Stromal cell of bone marrow (primary cell): ENCODE data around the gene RPS27L.
A peak's percentile ranks its signal among the peaks of the same experiment; 100 is the strongest.
"Not testable (repeated sequence)": the region's sequence is repeated elsewhere in the genome, so short reads cannot be mapped to it uniquely, and the experiment has no call there.

Experiments
- DNase-seq: peaks from one replicate; pipeline ENCODE4 v3.0.0-alpha.2; 2012; ENCODE audit warnings: low read depth

Gene RPS27L

GRCh38 chr15:63136742-63137141 lies 20.5 kb downstream of the RPS27L start:
- no peak for DNase-seq

- DNase-seq: peak; percentile 85
These were observed 21.5 kb downstream of the RPS27L start for GRCh38 chr15:63135804-63136203.

- DNase-seq: peak; percentile 41
These were observed 22.0 kb downstream of the RPS27L start for GRCh38 chr15:63135281-63135680.

GRCh38 chr15:63134245-63134985 lies 22.9 kb downstream of the RPS27L start:
- DNase-seq: no peak

GRCh38 chr15:63133786-63134185 lies 23.5 kb downstream of the RPS27L start:
- DNase-seq: no peak

GRCh38 chr15:63126726-63127125 lies 30.6 kb downstream of the RPS27L start:
- no peak for DNase-seq

- no peak for DNase-seq
These were observed 32.8 kb downstream of the RPS27L start for GRCh38 chr15:63124506-63124905.

- no peak for DNase-seq
These were observed 35.0 kb downstream of the RPS27L start for GRCh38 chr15:63122002-63122875.

- peak; percentile 80 for DNase-seq
These were observed 35.8 kb downstream of the RPS27L start, which contains the start of gene LACTB for GRCh38 chr15:63121382-63122001. LACTB (plus strand) TSS chr15:63121861; CDS start chr15:63121872, 11 bp downstream.

GRCh38 chr15:63118854-63119253 lies 38.4 kb downstream of the RPS27L start:
- DNase-seq: no peak

GRCh38 chr15:63114465-63114864 lies 42.8 kb downstream of the RPS27L start:
- no peak for DNase-seq

GRCh38 chr15:63112871-63113270 lies 44.4 kb downstream of the RPS27L start:
- no peak for DNase-seq

GRCh38 chr15:63111481-63111880 lies 45.8 kb downstream of the RPS27L start:
- DNase-seq: no peak

GRCh38 chr15:63110428-63111026 lies 46.8 kb downstream of the RPS27L start:
- DNase-seq: no peak

- no peak for DNase-seq
These were observed 47.4 kb downstream of the RPS27L start for GRCh38 chr15:63109920-63110319.

GRCh38 chr15:63109498-63109897 lies 47.8 kb downstream of the RPS27L start:
- no peak for DNase-seq

- DNase-seq: peak; percentile 100
These were observed 49.3 kb downstream of the RPS27L start for GRCh38 chr15:63107895-63108546.

GRCh38 chr15:63105354-63105753 lies 51.9 kb downstream of the RPS27L start:
- DNase-seq: not testable (repeated sequence)

- DNase-seq: peak; percentile 59
These were observed 52.5 kb downstream of the RPS27L start for GRCh38 chr15:63104727-63105126.

GRCh38 chr15:63103416-63103815 lies 53.9 kb downstream of the RPS27L start:
- no peak for DNase-seq

GRCh38 chr15:63099581-63099980 lies 57.7 kb downstream of the RPS27L start:
- not testable (repeated sequence) for DNase-seq

GRCh38 chr15:63098901-63099300 lies 58.4 kb downstream of the RPS27L start:
- not testable (repeated sequence) for DNase-seq
